ENCODE measurements around the gene BHLHE23.

BHLHE23 gene

GRCh38 chr20:62986257-62986800, 20.4 kb downstream of the BHLHE23 start:
- DNase-seq: no peak

- DNase-seq: no peak
These were observed 21.4 kb downstream of the BHLHE23 start for GRCh38 chr20:62985444-62985778.

DNA sequence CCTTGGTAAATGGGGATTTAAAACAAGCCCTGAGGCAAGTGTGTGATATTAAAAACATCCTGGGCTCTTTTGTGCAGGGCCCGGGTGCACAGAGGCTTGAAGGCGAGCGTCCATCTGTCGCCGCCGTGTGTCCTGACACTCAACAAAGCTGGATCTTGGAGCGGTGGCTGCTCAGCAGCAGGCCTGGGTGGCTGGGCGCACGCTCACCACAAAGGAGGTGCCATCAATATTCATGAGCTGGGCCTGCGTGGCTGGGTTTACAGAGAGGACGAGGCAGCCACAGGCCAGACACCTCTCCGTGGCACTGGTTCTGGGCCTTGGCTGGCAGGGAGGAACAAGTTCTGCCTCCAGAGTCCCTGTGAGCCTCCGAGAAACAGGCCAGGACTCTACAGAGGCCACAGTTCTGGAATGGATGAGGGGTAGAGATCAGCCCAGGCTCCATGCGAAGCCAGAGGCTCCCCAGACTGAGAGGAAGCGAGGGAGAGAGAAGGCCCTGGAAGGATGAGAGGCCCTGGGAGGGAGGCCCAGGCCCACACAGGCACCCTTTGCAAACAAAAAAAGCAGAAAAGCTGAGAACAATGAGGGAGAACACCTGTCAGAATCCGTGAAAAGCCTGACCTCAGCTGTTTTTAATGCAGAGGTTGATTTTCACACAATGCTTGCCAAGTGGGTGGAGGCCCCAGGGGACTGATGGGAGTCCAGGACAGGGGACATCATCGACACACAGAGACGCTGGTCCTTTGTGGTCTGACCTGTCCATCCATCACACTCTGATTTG, 21.9 kb downstream of the BHLHE23 start:
- peak; percentile 85 for DNase-seq

GRCh38 chr20:62983210-62983609, 23.6 kb downstream of the BHLHE23 start:
- no peak for DNase-seq

- no peak for DNase-seq
These were observed 24.4 kb downstream of the BHLHE23 start for GRCh38 chr20:62982124-62983075.

GRCh38 chr20:62980970-62981369, 25.8 kb downstream of the BHLHE23 start:
- peak; percentile 70 for DNase-seq

DNA sequence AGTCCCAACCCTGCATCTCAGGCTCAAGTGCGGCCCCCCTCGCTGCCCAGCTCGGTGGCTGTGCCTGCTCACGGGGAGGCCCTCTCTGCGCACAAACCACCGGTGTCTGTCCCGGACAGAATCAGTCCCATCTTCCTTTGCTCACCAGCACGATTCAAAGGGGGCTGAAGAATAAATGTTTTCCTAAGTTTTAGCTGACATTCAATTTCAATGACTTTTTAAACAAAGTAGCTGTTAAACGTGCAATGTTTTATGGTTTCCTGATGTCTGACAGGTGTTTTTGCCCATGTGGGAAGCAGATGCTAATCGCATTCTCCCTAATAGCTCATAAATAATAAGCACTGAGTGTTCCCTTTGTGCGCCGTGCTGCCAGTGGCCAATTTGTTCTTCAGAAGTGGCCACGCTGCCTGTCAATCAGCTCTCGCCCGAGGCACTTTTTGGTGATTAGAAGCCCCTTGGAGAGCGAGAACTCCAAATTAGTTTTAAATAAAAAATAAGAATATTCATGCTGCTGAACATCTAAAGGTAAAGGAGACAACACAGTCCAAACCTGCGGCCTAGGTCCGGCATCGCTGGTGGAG, 26.3 kb downstream of the BHLHE23 start:
- peak; percentile 70 for DNase-seq

DNA sequence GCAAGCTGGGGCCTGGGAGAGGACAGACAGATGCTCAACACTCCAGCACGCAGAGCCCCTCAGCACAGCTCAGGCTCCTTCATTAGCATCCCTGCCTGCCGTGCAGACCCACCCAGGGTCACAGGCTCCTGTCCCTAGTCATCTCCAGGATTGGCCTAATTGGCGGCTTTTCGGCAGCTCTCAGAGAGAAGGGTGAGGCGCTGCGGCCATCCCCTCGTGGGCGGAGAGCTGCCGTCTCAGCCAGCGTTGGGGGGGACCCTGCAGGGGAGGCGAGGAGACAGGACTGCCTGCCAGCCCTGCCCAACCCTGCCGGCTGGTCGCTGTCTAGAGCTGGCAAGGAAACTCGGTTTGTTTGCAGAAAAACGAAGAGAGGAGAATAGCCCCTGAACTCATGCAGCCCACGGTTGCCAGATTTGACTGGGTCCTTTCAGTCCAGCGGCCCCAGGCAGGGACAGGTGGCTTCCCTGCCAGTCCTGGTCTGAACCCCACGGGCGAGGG, 26.8 kb downstream of the BHLHE23 start:
- DNase-seq: peak; percentile 74

- DNase-seq: no peak
These were observed 27.5 kb downstream of the BHLHE23 start for GRCh38 chr20:62979310-62979709.

- DNase-seq: no peak
These were observed 28.2 kb downstream of the BHLHE23 start for GRCh38 chr20:62978561-62978943.

GRCh38 chr20:62977613-62978560, 28.9 kb downstream of the BHLHE23 start:
- DNase-seq: peak; percentile 32

DNA sequence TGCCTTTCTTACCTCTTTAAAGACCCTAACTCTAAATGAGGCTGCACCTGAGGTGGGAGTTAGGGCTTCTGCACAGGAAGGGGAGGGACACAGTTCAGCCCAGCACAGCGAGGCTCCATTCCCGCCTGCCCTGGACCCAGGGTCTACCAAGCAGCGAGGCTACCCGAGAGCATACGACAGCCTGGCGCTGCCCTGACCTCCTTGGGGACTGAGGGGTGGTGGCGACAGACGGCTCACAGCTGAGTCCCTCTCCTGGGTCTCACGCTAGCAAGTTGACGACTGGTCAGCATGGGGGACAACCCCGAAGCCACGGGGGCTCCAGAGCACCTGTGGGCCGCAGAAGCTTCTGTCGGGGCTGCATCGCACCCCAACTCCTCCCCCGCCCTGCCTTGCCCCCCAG, 29.9 kb downstream of the BHLHE23 start:
- DNase-seq: no peak

- no peak for DNase-seq
These were observed 30.8 kb downstream of the BHLHE23 start for GRCh38 chr20:62975812-62976508.

DNA sequence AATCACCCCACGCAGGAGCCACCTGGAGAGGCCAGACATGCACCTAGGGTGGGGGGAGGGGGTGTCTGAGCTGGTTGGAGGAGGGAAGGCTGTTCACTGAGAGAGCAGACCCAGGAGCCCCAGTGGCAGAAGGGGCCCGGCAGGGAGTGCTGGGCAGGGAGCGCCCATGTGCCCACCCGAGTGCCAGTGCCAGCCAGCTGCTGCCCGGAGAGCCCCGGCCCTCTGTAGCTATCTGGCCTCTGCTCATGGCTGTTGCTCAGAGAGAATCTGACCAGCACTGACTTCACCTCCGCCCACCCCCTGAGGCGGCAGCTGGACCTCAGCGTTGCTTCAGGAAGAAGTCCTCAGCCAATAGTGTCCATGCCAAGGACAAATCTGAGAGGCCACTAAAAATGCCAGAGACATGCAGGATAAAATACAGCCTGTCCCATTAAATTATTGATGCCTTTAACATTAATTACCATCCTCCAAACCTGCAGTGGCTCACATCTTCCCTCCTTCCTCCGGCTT, 31.5 kb downstream of the BHLHE23 start:
- DNase-seq: no peak

DNA sequence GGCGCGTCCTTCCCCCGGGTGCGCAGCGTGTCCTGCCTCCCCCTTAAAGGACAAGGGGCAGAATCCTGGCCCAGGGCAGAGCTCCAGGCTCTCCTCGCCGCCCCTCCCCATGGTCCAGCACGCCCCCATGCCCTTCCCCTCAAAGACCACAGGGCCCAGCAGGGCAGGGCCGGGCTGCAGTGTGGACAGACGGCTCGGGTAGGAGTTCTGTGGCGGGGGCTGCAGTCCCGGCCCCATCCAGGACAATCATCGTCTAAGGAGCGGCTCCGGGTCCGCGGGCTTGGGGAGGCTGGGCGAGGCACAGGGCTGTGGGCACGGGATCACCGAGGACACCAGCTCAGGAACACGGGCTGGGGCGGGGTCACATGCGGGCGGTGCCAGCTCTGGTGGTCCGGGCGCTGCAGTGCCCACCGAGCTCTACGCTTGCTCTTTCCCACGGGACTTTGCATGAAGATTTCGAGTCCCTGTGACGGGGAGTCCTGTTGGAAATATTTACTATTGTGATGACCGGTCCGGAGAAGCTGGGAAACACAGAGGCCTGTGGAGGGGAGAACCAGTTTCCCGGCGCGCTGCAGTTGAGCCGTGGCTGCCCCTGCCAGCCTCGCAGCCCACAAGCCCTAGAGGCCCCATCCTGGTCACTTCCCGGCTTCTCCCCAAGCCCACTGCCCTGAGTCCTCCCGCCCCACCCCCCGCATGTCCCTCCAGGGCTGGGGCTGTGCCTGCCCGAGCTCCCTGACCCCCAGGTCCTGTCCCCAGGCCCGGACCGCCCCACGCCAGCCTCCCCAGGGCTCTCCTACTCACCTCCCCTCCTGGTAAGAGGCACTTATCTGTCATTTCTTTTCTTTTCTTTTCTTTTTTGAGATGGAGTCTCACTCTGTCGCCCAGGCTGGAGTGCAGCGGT, 33.7 kb downstream of the BHLHE23 start:
- DNase-seq: peak; percentile 53

DNA sequence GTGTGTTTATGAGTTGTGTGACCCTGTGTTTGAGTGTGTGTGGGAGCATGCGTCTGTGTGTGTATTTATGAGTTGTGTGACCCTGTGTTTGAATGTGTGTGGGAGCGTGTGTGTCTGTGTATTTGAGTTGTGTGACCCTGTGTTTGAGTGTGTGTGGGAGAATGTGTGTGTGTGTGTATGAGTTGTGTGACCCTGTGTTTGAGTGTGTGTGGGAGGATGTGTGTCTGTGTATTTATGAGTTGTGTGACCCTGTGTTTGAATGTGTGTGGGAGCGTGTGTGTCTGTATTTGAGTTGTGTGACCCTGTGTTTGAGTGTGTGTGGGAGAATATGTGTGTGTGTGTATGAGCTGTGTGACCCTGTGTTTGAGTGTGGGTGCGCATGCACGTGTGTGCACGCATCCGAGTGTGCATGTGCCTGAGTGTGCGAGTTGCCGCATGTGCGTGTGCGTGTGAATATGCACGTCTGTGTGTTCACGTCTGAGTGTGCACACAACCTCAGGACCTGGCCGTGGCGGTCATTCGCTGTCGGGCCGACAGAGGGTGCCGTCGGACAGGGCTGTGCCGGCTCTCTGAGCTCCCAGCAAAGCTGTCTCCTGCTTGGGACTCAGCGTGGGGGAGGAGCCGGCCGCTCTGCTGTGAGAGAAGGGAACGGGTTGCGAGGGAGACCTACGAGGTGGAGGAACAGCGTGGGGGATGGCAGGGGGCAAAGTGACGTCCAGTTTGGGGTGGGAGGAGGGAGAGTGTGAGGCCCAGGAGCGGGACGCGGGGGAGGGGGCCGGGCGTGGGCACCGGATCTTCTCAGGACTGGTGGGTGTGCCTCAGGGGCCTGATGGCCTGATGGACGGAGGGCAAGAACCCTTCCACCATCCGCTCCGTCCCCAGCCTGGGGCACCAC, 34.6 kb downstream of the BHLHE23 start:
- peak; percentile 89 for DNase-seq

DNA sequence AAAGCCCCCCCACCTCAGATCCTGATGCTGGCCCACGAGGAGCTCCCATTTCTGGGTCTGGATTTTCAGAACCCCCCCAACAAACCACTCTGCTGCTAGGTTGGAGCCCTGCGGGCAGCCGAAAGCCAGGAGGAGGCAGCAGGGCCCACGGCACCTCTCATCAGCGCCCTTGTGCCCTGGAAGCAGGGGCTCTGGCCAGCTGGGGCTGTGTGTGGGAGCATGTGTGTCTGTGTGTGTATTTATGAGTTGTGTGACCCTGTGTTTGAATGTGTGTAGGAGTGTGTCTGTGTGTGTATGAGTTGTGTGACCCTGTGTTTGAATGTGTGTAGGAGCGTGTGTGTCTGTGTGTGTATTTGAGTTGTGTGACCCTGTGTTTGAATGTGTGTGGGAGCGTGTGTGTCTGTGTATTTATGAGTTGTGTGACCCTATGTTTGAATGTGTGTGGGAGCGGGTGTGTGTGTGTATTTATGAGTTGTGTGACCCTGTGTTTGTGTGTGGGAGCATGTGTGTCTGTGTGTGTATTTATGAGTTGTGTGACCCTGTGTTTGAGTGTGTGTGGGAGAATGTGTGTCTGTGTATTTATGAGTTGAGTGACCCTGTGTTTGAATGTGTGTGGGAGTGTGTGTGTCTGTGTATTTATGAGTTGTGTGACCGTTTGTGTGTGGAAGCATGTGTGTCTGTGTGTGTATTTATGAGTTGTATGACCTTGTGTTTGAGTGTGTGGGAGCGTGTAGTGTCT, 35.4 kb downstream of the BHLHE23 start:
- DNase-seq: no peak

Measured in retina (tissue), 1 donor.